ENCODE data around the gene SPTBN4.

GRCh38 chr19:40575326-40575725 lies 108.5 kb downstream of the SPTBN4 start:
- no peak for TF ChIP-seq CTCF (IDR thresholded peaks at IDR 0.05; ENCODE audit: low read length)
- TF ChIP-seq EZH2 (optimal IDR thresholded peaks at IDR 0.05; ENCODE audit: low read depth, low read length), result no peak

All from MM.1S (cell line).